GM04504 (cell line): ENCODE data around the gene ADAMTS12.

ENCODE experiments used
- DNase-seq: peaks from one replicate; pipeline ENCODE4 v3.0.0-alpha.2; 2012; ENCODE audit warnings: low read depth

Gene ADAMTS12

GRCh38 chr5:33800241-33800950 lies 91.4 kb downstream of the ADAMTS12 start:
- DNase-seq: no peak

- DNase-seq: no peak
These were observed 96.3 kb downstream of the ADAMTS12 start for GRCh38 chr5:33795496-33795895.

GRCh38 chr5:33794550-33795181 lies 97.1 kb downstream of the ADAMTS12 start:
- DNase-seq: peak; percentile 33

GRCh38 chr5:33793836-33794549 lies 97.8 kb downstream of the ADAMTS12 start:
- DNase-seq: no peak

- DNase-seq: no peak
These were observed 98.5 kb downstream of the ADAMTS12 start for GRCh38 chr5:33793276-33793675.

- DNase-seq: no peak
These were observed 99.2 kb downstream of the ADAMTS12 start for GRCh38 chr5:33792559-33792958.

GRCh38 chr5:33789567-33789957 lies 102.2 kb downstream of the ADAMTS12 start:
- no peak for DNase-seq

- peak; percentile 94 for DNase-seq
These were observed 102.7 kb downstream of the ADAMTS12 start for GRCh38 chr5:33788922-33789566.

- no peak for DNase-seq
These were observed 106.2 kb downstream of the ADAMTS12 start for GRCh38 chr5:33785571-33785970.

GRCh38 chr5:33781286-33781685 lies 110.5 kb downstream of the ADAMTS12 start:
- DNase-seq: peak; percentile 32

- DNase-seq: no peak
These were observed 115.6 kb downstream of the ADAMTS12 start for GRCh38 chr5:33776151-33776660.

GRCh38 chr5:33774341-33774740 lies 117.4 kb downstream of the ADAMTS12 start:
- no peak for DNase-seq

GRCh38 chr5:33772380-33772897 lies 119.4 kb downstream of the ADAMTS12 start:
- DNase-seq: peak; percentile 34

- DNase-seq: no peak
These were observed 121.8 kb downstream of the ADAMTS12 start for GRCh38 chr5:33769968-33770367.

GRCh38 chr5:33769196-33769595 lies 122.6 kb downstream of the ADAMTS12 start:
- no peak for DNase-seq

GRCh38 chr5:33766023-33766422 lies 125.8 kb downstream of the ADAMTS12 start:
- DNase-seq: no peak

GRCh38 chr5:33764786-33765185 lies 127.0 kb downstream of the ADAMTS12 start:
- DNase-seq: no peak

- DNase-seq: no peak
These were observed 128.4 kb downstream of the ADAMTS12 start for GRCh38 chr5:33763435-33763834.

- no peak for DNase-seq
These were observed 128.9 kb downstream of the ADAMTS12 start for GRCh38 chr5:33762859-33763258.

- no peak for DNase-seq
These were observed 130.7 kb downstream of the ADAMTS12 start for GRCh38 chr5:33761139-33761538.

GRCh38 chr5:33758737-33759136 lies 133.1 kb downstream of the ADAMTS12 start:
- no peak for DNase-seq

- no peak for DNase-seq
These were observed 135.3 kb downstream of the ADAMTS12 start for GRCh38 chr5:33756491-33756890.
